H1 (cell line): ENCODE results near the gene TSSK6. TPM values are rescaled to one million over a fixed set of nuclear protein-coding genes. Genes with fewer than 3 reads are reported as not detected.

ENCODE experiments used
- KDM5A ChIP-seq: fragments of 200-600 bp; IDR thresholded peaks from 2 replicates; pipeline ENCODE4 v1.7.1; 2012; ENCODE audit warnings: mild to moderate bottlenecking, low read length, inconsistent platforms, mixed read lengths
- RNF2 ChIP-seq: fragments of 200-900, 300-1000 bp; sonication (generic); IDR thresholded peaks from 2 replicates; pipeline ENCODE4 v1.7.1; 2016; ENCODE audit warnings: borderline replicate concordance, low read depth, mild to moderate bottlenecking, antibody characterized with exemption, low read length; ENCODE audit not compliant: poor library complexity, severe bottlenecking; ENCODE audit errors: missing control alignments
- TEAD4 ChIP-seq: IDR thresholded peaks from 2 replicates; pipeline ENCODE4 v1.6.1; 2012; ENCODE audit warnings: low read depth, low read length, inconsistent platforms, mixed read lengths
- polyA plus RNA-seq, 7 experiments: library from polyadenylated mRNA; depleted of rRNA in 3 of 7; stranded (reverse) in 5 of 7; unstranded in 2 of 7; fragments of >200 nt in 5 of 7; fragments of 200-250 nt in 2 of 7; gene quantifications; 1 replicate in 5 of 7; 2 replicates in 1 of 7; 4 replicates in 1 of 7; pipeline versions ENCODE4 v1.2.1 to v1.2.3, GENCODE V29; 2011 to 2013; ENCODE audit warnings: missing spikeins in 2 of 7, mixed read lengths in 2 of 7
- total RNA-seq: library from RNA; stranded (reverse); fragmentation: NEBNext Ultra II Directional; extraction: Animal tissue kit (Norgen Biotek cat#: 25700); gene quantifications from 2 replicates; pipeline ENCODE4 v1.2.1, GENCODE V29; 2021

The TSSK6 gene
- total and polyA plus RNA-seq, 2 of the 8 experiments (the other 6 are each of a cell fraction or from before 2014, with no cell fraction given), result 3.6 to 7.8 TPM

DNA sequence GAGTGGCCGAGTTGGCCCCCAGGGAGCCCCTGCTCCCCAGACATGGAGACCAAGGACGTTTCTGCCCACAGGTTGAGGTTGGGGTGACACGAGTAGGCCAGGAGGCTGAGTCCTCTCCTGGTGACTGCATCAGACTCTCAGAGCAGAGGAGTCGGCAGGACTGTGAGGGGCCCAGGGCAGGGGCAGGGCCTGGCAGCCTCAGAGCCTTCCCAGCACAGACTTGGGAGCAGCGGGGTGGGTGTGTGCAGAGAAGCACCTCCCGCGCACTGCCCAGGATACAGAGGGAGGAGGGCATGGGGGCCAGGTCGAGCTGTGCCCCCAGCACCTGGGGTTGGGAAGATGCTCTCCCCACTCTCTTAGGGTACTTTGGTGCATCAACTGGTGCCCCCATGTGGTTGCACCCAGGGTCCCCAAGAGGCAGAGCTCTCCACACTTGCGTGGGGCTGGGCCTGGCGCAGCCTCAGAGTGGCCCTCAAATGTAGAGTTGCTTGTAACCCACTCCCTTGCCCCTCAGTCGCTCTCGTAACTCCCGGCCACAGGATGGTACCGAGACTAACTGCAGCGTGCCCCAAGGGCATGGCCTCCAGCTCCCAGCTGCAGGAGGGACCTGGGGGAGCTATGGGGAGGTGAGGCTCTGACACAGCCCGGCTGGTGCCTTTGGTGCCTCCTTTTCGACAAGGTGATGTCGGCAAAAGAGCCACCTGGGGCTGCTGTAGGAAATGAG, 15.9 kb downstream of the TSSK6 start (continued):
- TF ChIP-seq KDM5A (no peak), RNF2 (no peak), TEAD4 (no peak)
